GM18526 (cell line): ENCODE data around the gene MYRF.

Experiments used
- POLR2A ChIP-seq: IDR thresholded peaks from 3 replicates; pipeline ENCODE4 v1.6.1; 2011; ENCODE audit not compliant: insufficient read length; ENCODE audit errors: extremely low read depth

MYRF gene

DNA sequence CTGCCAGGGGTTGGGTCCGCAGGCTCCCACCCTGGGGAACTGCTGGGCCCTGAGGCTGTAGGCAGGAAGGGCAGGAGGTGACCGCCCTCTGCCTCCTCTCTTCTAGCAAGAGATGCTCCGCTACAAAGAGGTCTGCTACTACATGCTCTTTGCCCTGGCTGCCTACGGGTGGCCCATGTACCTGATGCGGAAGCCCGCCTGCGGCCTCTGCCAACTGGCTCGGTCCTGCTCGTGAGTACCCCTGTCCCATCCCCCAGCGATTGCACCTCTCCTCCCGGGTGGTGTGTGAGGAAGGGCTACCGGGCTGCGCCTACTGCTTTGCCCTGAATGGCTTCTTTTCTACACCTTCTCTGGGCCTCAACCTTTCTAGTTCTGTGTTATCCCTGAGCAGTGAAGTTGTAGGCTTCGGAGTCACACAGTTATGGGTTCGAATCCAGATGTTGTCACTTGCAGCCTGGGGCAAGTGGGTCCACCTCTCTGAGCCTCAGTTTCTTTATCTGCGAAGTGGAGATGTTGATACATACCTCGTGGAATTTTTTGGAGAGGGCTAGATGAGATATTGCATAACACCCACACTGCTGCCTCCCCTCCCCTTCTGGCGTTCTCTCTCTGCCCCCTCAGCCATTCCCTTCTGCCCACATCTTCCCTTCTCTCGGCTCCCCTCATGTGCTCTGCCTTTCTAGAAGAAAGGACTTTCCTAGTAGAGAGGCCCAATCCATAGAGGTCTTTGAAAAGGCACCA, 21.1 kb upstream of the MYRF start:
- no peak for TF ChIP-seq POLR2A

DNA sequence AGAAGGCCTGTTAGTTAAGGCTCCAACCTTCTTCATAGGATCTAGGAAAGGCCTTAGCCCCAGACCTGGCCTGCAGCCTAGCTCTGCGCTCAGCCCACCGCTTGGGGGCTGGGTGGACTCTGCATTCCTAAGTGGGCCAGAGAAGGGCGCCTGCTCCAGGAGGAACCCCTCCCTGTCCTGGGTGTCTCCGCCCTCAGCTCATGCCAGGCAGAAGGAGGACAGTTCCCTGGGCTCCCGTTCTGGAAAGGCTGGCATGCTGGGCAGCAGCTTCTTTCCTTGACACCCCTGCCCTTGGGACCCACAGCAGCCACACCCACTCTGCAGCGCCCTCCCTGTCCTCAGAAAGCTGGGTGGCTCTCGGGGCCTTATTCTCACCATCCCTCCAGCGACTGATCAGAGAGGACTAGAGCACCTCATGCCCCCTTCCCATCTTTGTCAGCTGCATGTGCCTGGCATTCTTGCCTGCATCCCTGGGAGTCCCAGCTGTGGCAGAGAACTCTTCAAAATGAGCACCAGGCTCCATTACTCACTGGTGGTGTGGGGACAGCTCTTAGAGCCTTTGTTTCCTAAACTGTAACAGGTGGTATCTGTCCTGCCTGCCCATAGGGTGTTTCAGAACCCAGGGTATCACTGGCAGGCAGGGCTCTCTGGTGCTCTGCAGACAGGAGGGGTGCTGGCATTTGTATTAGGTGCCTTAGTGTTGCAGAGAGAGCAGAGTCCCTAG, 20.3 kb upstream of the MYRF start:
- TF ChIP-seq POLR2A: no peak

DNA sequence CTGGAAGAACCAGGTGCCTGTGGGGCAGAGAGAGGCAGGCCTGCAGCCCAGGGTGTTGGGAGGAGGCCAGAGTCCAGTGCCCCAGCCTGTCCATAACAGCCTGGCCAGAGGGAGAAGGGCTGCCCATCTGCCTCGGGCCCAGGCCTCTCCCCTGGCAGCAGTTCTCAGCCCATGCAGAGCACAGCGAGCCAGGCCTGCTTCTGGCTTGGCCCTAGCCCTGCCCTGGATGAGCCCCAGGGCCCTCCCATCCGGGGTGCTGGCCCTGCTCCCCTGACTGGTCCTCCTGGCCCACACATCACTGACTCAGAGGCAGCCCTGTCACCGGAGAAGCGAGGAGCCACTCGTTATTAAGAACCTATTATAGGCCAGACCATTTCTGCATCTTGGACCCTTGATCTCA, 19.7 kb upstream of the MYRF start:
- TF ChIP-seq POLR2A: no peak

DNA sequence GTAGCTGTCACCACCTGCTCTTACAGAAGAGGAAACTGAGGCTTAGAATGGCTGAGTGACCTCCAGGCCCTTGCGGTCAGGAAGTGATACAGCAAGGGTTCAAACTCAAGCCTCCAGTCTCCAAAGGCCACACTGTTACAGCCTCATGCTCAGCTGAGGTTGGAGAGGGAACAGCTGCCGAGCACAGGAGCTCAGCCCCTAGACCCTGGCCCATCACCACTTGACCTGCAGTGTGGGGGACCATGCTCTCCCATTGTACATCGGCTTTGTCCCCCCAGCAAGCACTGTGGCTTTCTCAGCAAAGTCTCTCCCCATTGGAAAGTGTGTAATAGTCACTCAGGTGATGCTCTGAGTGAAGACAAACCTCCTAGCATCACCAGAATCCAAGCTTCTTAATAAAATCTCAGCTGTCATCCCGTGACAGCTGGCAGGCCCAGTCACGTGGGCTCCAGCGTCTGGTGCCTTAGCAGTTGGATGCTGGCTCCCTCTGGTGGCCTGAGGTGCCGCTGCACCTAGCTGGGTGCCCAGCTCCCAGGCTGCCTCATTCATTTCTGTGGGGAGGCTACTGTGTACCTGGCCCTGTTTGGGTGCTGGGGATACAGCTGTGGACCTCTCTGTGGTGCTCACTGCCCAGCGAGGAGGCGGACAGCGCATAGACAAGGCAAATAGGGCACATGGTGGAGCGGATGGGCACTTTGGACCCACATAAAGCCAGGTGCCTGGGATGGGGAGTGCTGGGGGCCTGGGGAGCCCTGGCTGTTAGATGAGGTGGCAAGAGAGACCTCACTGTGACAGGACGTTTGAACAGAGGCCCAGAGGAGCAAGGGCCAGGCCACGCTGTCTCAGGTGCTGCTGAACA, 19.1 kb upstream of the MYRF start:
- TF ChIP-seq POLR2A: no peak

DNA sequence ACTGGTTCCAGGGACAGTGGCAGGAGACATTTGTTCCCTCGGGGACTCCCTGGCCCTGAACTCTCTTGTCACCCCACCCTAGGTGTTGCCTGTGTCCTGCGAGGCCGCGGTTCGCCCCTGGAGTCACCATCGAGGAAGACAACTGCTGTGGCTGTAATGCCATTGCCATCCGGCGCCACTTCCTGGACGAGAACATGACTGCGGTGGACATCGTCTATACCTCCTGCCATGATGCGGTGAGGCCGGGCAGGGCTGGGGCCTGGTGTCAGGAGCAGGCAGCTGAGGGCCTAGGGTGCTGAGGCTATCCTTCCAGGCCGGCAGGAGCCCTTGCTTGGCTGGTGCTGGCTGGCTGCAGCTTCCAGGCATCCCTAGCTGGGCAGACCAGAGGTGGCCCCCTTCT, 17.7 kb upstream of the MYRF start:
- TF ChIP-seq POLR2A: no peak

DNA sequence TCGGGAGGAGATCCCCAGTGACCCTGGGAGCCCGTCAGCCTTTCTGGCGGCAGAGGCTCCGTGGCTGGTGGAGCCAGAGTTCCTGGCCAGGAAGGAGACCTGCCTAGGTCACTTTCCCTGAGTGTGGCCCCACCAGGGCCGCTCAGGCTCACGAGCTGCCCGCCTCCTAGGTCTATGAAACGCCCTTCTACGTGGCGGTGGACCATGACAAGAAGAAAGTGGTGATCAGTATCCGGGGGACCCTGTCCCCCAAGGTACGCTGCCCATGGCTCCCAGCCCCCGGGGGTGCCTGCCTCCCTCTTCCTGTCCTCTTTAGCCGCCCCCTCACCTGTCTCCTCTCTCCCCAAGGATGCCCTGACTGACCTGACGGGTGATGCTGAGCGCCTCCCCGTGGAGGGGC, 17.0 kb upstream of the MYRF start:
- no peak for TF ChIP-seq POLR2A

DNA sequence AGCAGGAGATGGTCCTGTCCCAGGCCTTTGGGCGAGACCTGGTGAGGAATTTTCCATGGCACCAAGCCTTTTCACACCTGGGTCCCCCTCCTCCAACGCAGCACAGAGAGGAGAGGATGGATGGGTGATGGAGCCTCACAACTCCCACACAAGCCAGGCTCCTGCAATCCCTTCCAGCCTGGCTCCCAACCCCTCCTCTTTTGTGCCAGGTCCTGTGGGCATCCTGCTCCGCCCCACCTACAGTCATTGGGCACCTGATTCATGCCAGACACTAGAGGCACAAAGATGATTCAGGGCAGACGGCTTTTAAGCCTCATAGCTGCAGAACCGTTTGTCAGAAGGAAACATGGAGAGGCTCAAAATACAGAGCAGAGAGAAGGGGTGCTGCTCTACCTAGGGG, 16.1 kb upstream of the MYRF start:
- no peak for TF ChIP-seq POLR2A

DNA sequence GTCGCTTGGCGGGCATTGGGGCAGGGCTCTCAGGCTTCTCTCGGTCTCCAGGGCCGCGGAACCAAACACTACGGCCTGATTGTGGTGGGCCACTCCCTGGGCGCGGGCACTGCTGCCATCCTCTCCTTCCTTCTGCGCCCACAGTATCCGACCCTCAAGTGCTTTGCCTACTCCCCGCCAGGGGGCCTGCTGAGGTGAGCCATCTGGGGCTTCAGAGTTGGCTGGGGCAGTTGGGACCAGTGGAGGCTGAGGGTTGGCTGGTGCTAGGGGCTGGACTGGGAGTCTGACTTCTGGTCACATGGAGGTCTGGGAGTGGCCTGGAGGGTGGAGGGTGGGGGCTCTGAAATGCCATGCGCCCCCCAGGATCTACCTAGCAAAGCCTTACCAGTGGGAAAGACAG, 15.3 kb upstream of the MYRF start:
- no peak for TF ChIP-seq POLR2A

DNA sequence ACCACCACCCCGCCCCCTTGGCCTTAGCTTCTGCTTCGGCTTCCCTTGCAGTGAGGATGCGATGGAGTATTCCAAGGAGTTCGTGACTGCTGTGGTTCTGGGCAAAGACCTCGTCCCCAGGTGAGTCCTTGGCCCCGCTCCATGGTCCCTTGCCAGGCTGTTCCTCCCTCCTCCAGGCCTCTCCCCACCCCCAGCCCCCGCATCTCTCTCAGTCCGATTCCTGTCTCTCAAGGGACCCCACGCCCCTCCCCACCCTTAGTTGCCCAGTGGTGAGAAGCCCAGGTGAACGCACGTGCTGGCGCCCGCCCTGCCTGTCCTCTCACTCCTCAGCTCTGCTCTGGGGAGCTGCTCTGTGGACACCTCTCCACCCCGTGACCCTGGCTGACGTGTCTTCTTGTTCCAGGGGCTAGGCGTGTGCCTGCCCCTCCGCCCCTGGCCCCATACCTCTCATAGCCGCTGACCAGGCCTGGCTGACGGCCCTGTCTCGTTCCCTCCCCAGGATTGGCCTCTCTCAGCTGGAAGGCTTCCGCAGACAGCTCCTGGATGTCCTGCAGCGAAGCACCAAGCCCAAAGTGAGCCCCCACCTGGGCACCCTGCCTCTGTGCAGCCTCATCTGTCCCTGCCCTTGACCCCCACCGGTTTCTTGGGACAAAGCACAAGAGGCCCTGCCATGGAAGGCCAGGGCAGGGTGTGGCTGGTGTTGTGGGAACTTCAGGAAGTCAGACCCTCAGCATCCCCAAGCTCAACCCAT, 14.6 kb upstream of the MYRF start:
- TF ChIP-seq POLR2A: no peak

DNA sequence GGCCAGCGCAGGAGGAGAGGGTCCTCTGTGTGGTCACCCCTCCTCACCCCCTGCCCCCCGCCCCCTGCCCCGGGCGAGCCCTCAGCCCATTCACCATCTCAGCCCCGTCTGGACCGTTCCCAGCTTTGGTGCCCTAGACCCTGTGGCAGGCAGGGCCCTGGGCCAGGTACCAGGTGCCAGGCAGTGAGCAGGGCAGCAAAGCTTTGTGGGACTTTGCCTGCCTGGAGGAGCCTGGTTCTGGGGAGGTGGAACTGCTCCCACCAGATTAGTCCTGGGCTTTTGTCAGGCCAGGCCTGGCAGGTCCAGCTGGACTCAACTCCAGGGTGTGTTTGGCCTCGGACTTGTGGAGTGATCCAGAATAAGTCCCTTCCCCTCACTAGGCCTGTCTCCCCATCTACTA, 13.7 kb upstream of the MYRF start:
- no peak for TF ChIP-seq POLR2A

DNA sequence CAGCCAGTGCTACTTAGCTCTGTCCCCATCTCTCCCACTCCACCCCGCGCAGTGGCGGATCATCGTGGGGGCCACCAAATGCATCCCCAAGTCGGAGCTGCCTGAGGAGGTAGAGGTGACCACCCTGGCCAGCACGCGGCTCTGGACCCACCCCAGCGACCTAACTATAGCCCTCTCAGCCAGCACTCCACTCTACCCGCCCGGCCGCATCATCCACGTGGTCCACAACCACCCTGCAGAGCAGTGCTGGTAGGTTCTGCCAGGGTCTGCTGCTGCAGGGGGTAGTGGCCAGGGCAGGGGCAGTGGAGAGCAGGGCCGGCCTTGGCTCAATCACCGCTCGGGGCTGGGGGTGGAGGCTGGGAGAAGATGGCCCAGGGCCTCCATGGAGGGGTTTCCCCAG, 13.0 kb upstream of the MYRF start:
- no peak for TF ChIP-seq POLR2A

DNA sequence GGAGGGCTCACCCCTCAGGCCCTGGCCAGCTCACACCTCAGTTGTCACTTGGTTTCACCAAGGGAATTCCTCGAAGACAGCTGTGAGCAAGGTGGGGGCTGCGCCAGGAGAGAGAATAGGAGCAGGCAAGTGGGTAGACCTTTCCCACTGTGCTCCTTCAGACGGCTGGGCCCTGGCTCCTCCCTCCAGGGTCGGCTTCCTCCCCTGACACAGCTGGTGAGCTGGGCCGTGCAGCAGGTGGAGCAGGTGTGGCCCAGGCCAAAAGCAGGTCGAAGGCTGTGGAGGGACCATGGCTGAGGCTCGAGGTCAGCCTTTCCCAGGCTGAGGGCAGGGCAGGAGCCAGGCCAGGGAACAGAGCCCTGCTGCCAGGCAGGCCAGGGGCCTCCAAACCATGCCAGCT, 12.5 kb upstream of the MYRF start:
- no peak for TF ChIP-seq POLR2A

DNA sequence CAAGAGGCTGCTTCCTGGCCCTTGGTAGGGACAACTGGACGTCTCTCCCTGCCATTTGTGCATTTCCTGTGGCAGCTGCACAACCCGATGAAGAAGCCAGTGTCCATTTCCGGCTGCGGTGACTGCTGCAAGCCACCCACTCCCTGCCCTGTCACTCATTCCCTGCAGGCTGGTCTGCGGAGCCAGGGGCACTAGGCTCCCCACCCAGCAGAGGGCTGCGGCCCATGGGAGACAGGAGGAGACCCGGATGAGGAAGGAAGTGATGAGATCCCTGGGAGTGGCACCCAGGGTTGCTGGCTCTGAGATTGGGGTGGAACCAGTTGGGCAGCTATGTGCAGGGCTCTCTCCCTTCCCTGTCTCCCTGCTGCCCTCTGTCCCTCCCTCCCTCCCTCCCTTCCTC, 10.0 kb upstream of the MYRF start:
- no peak for TF ChIP-seq POLR2A

DNA sequence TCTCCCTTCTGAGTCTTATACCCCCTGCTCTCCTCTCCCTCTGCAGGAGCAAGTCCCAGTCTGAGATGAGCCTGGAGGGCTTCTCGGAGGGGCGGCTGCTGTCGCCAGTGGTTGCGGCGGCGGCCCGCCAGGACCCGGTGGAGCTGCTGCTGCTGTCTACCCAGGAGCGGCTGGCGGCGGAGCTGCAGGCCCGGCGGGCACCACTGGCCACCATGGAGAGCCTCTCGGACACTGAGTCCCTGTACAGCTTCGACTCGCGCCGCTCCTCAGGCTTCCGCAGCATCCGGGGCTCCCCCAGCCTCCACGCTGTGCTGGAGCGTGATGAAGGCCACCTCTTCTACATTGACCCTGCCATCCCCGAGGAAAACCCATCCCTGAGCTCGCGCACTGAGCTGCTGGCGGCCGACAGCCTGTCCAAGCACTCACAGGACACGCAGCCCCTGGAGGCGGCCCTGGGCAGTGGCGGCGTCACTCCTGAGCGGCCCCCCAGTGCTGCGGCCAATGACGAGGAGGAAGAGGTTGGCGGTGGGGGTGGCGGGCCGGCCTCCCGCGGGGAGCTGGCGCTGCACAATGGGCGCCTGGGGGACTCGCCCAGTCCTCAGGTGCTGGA, 8.8 kb upstream of the MYRF start:
- TF ChIP-seq POLR2A: no peak

DNA sequence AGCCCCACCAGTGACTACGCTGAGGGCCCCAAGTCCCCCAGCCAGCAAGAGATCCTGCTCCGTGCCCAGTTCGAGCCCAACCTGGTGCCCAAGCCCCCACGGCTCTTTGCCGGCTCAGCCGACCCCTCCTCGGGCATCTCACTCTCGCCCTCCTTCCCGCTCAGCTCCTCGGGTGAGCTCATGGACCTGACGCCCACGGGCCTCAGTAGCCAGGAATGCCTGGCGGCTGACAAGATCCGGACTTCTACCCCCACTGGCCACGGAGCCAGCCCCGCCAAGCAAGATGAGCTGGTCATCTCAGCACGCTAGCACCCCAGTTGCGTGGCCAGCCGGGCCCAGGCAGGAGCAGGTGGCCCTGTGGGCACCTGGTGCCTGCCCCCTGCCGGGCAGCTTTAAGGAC, 8.3 kb upstream of the MYRF start:
- TF ChIP-seq POLR2A: no peak
